ENCODE measurements around the gene FANCI.

GRCh38 chr15:89316504-89316903 lies 72.7 kb downstream of the FANCI start:
- TF ChIP-seq, protein P1, sequence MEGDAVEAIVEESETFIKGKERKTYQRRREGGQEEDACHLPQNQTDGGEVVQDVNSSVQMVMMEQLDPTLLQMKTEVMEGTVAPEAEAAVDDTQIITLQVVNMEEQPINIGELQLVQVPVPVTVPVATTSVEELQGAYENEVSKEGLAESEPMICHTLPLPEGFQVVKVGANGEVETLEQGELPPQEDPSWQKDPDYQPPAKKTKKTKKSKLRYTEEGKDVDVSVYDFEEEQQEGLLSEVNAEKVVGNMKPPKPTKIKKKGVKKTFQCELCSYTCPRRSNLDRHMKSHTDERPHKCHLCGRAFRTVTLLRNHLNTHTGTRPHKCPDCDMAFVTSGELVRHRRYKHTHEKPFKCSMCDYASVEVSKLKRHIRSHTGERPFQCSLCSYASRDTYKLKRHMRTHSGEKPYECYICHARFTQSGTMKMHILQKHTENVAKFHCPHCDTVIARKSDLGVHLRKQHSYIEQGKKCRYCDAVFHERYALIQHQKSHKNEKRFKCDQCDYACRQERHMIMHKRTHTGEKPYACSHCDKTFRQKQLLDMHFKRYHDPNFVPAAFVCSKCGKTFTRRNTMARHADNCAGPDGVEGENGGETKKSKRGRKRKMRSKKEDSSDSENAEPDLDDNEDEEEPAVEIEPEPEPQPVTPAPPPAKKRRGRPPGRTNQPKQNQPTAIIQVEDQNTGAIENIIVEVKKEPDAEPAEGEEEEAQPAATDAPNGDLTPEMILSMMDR (IDR thresholded peaks at IDR 0.05): no peak
- TF ChIP-seq POLR2A (IDR thresholded peaks at IDR 0.05): no peak
